ENCODE results near the gene C1D. TPM values are rescaled to one million over a fixed set of nuclear protein-coding genes. Genes with fewer than 3 reads are reported as not detected.

C1D gene
- total RNA-seq, 1 donor from 2014 or later, result 21.5 TPM

DNA sequence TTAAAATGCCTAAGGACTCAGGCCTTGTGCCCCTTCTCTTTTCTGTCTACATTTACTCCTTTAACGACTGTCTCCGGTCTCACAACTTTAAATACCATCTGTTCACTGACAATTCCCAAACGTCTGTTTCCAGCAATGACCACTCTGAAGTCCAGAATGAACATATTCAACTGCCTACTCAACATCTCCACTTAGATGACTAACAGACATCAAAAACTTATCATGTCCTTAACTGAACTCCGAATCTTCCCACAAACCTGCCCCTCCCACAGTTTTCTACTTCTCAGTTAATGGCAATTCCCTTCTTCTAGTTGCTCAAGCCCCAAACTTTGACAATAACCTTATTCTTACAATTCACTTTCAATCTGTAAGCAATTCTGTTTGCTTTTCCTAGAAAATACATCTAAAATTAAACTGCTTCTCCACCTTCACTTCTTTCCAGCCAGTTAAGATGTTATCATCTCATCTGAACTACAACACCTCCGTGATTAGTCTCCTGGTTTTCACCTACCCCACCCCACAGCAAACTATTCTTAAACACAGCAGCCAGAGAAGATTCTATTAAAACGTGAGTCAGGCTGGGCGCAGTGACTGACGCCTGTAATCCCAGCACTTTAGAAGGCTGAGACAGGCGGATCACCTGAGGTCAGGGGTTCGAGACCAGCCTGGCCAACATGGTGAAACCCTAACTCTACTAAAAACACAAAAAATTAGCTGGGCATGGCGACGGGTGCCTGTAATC lies 2.8 kb downstream of the C1D start:
- no peaks in the 10 kb centered on the region for H3K27me3 Mint-ChIP-seq
- CTCF ChIA-PET, result no interaction called here
- no peaks in the 10 kb centered on the region for H3K9me3 Mint-ChIP-seq
- POLR2A ChIA-PET, result no interaction called here
- H3K4me3 Mint-ChIP-seq, result no peak overlapping the region
- intact Hi-C loops (cut with micrococcal nuclease), result loop anchor here (5.0 kb wide), 2 partner anchors 407 to 663 kb away; partner anchors contain the start of genes APLF, ETAA1 and FBXO48
- no peak for ATAC-seq (ENCODE audit: low read depth)
- peaks cover 14% of the 10 kb centered on the region for H3K36me3 Mint-ChIP-seq (ENCODE audit: low read depth)
- no peak overlapping the region for H3K27ac Mint-ChIP-seq
- no peak for DNase-seq
- peaks cover 50% of the 10 kb centered on the region for H3K4me1 Mint-ChIP-seq
- TF ChIP-seq, protein P1, sequence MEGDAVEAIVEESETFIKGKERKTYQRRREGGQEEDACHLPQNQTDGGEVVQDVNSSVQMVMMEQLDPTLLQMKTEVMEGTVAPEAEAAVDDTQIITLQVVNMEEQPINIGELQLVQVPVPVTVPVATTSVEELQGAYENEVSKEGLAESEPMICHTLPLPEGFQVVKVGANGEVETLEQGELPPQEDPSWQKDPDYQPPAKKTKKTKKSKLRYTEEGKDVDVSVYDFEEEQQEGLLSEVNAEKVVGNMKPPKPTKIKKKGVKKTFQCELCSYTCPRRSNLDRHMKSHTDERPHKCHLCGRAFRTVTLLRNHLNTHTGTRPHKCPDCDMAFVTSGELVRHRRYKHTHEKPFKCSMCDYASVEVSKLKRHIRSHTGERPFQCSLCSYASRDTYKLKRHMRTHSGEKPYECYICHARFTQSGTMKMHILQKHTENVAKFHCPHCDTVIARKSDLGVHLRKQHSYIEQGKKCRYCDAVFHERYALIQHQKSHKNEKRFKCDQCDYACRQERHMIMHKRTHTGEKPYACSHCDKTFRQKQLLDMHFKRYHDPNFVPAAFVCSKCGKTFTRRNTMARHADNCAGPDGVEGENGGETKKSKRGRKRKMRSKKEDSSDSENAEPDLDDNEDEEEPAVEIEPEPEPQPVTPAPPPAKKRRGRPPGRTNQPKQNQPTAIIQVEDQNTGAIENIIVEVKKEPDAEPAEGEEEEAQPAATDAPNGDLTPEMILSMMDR (IDR thresholded peaks at IDR 0.05), result no peak

DNA sequence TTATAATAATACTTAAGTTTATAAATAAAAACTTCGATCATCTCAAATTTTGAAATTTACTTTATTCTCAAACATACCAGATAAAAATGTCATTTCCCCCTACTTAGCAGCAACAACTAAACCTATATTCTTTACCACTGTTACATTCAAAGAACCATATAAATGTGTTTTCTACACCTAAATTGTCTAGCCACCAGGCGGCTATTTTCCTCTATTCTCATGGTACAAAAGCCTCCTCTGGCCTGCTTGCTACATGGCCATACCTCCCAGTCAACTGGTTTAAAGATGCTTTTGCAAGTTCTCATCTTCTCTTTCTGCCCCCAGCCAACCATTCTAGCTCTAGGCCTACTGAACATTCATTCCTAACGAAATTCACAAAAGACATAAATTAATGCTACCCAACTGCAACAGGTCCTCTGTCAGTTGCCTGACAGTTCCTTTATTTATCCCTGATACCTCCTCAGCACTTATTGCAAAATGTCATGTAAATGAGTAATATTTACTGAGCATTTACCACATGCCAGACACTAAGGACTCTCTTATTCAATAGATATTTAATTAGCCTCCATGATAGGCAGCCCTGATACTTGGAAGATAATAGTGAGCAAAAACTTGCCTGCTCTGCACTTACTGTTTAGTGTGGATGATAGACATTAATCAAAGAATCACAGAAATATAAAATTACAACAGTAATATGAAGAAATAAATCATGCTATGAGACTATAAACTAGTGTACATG lies 5.0 kb downstream of the C1D start:
- ChIA-PET POLR2A (no interaction called here), CTCF (no interaction called here)
- Mint-ChIP-seq H3K9me3 (no peaks in the 10 kb centered on the region), H3K27me3 (no peaks in the 10 kb centered on the region), H3K36me3 (ENCODE audit: low read depth) (peaks cover 23% of the 10 kb centered on the region), H3K4me1 (peaks cover 56% of the 10 kb centered on the region), H3K4me3 (no peak overlapping the region), H3K27ac (no peak overlapping the region)
- intact Hi-C loops (cut with micrococcal nuclease), result no loop called here
- DNase-seq, result no peak
- no peak for ATAC-seq (ENCODE audit: low read depth)
- TF ChIP-seq, protein P1 (IDR thresholded peaks at IDR 0.05), result no peak

GRCh38 chr2:68052717-68053422 lies 9.9 kb downstream of the C1D start:
- no peaks in the 10 kb centered on the region for H3K27me3 Mint-ChIP-seq
- H3K27ac Mint-ChIP-seq, result no peak overlapping the region
- TF ChIP-seq, protein P1 (IDR thresholded peaks at IDR 0.05), result no peak
- peaks cover 43% of the 10 kb centered on the region for H3K4me1 Mint-ChIP-seq
- ChIA-PET POLR2A (no interaction called here), CTCF (no interaction called here)
- no peak overlapping the region for H3K4me3 Mint-ChIP-seq
- no peaks in the 10 kb centered on the region for H3K9me3 Mint-ChIP-seq
- ATAC-seq (ENCODE audit: low read depth) (no peak), DNase-seq (no peak)
- intact Hi-C loops (cut with micrococcal nuclease), result no loop called here
- peaks cover 34% of the 10 kb centered on the region for H3K36me3 Mint-ChIP-seq (ENCODE audit: low read depth)

- H3K9me3 Mint-ChIP-seq, result no peaks in the 10 kb centered on the region
- intact Hi-C loops (cut with micrococcal nuclease), result no loop called here
- H3K4me1 Mint-ChIP-seq, result peaks cover 37% of the 10 kb centered on the region
- ATAC-seq (ENCODE audit: low read depth) (no peak), DNase-seq (no peak)
- ChIA-PET CTCF (no interaction called here), POLR2A (no interaction called here)
- no peaks in the 10 kb centered on the region for H3K27me3 Mint-ChIP-seq
- H3K36me3 Mint-ChIP-seq (ENCODE audit: low read depth), result peaks cover 43% of the 10 kb centered on the region
- TF ChIP-seq, protein P1 (IDR thresholded peaks at IDR 0.05), result no peak
- no peak overlapping the region for H3K27ac Mint-ChIP-seq
- H3K4me3 Mint-ChIP-seq, result no peak overlapping the region
These were observed 12.5 kb downstream of the C1D start for GRCh38 chr2:68050353-68050752.

Data from activated B cell treated with CpG ODN at 0.5 μM for 24 hours (primary cell).